GM19099 (cell line): ENCODE measurements around the gene ADCY6.

ENCODE experiments used
- POLR2A ChIP-seq: IDR thresholded peaks from 3 replicates; pipeline ENCODE4 v1.6.1; 2011; ENCODE audit warnings: low read depth; ENCODE audit not compliant: insufficient read length; ENCODE audit errors: extremely low read depth

ADCY6 gene

GRCh38 chr12:48818831-48819590 is 30.1 kb upstream of the ADCY6 start:
- TF ChIP-seq POLR2A: no peak

- TF ChIP-seq POLR2A: no peak
These were observed 29.3 kb upstream of the ADCY6 start, which contains the start of gene CACNB3 for GRCh38 chr12:48817873-48818830. Gene CACNB3, plus strand, starts transcription at chr12:48818496. Its CDS starts 434 bp downstream, at chr12:48818930.

- TF ChIP-seq POLR2A: no peak
These were observed 27.4 kb upstream of the ADCY6 start for GRCh38 chr12:48816143-48816854.

DNA sequence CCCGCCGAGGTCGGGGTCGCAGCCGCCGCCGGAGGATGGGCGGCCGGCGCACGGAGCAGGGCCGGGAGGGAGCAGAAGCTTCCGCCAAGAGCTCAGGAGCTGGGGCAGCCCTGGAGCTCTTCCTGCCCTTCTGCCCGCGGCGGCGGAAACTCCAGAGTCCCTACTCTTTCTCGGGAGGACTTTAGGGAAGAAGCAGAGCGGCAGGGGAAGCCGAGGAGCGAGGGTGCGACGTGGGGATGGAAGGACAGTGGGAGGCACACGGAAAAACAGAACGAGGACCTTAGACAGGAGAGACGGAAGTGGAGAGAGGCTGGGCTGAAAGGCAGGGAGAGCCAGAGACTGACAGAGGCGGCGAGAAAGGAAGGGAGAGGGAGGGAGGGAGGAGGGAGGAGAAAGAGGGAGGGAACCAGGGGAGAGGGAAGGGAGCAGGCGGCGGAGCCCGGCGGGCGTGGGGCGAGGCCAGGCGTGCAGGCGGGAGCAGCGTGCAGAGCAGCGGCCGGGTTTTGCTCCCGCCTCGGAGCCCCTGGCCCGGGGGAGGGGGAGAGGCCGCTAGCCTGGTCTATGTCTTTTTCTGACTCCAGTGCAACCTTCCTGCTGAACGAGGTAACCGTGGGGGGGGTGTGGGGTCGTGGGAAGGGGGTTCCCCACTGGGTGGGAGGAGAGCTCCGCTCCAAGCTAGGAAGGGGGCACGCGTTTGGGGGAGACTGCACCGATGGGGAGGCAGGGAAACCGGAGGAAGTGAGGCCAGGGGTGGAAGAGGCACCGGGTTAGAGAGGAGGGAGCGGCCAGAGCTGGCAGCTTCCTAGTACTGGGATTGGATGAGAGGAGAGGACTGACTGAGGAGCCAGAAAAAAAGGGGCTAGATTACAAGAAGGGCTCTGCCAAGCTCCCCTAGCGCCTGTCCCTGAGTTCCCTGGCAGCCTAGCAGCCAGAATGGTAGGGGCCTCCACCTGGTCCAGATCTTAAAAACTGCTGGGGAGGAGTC is 26.5 kb upstream of the ADCY6 start:
- TF ChIP-seq POLR2A: no peak

- TF ChIP-seq POLR2A: peak; percentile 59
These were observed 25.6 kb upstream of the ADCY6 start for GRCh38 chr12:48814262-48815125.

DNA sequence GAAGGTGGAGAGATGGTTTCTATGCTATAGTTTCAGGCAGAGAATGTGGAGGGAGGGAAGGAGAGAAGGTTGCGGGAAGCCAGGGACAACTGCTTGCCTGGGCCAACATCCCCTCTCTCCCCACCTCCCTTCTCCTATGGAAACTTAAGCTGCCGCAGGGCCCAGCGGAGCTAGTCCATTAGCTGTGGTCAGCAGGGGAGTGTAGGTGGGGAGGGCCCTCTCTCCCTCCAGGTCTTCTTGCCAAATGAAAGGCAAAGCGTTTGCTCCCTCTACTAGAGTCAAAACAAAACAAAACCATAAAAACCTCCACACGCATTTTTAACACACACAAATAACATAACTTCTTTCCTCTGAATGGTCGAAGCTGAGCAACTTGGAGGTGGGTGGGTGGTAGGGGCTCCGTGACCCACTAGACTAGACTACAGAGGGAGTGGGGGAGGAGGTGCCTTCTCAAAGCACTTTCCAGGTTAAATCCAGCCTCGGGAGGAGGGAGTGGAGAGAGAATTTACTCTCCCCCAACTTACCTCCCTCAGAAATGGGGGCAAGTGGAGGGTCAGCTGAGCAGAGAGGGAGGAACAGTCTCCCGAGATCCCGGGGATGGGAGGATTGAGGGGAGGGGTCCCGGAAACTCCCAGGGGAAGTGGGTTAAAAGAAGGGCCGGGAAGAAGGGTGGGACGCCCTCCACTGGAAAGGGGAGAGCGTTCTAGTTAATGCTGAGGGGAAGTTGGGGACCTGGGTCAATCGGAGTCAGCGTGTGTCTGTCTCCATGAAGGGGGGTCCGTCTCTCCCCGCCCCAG is 24.8 kb upstream of the ADCY6 start:
- TF ChIP-seq POLR2A: no peak

GRCh38 chr12:48812389-48812788 is 23.5 kb upstream of the ADCY6 start:
- TF ChIP-seq POLR2A: no peak

DNA sequence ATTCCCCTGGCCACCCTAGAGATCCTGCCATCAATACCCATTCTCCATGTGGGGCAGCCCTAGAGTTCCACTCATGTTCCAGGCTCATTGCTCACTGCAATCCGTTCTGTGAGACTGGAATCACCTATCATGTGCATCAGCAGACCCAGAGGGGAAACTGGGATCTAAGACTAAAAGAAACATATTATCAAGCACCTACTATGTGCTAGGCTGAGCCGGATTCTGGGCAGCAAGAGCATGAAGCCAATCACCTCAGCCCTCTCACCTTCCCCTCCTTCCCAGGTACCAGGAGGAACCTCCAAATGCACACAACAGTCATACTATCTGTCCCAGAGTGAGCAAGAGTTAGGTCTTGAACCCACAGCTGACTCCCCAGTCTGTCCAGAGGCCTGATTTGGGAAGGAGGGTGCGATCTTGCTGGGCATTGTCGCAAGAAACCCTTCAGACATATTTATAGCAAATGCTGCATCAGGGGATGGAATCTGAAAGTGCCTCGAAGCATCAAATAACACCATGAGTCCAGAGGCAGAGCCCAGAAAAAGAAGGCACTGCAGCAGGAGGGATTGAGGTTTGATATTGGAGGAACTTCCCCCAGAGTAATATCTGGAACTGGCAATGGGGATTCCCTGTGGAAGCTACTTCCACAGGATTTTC is 22.7 kb upstream of the ADCY6 start:
- TF ChIP-seq POLR2A: no peak

- TF ChIP-seq POLR2A: no peak
These were observed 22.1 kb upstream of the ADCY6 start for GRCh38 chr12:48810903-48811431.

- no peak for TF ChIP-seq POLR2A
These were observed 19.1 kb upstream of the ADCY6 start for GRCh38 chr12:48807981-48808380.

GRCh38 chr12:48803675-48804074 is 14.8 kb upstream of the ADCY6 start:
- TF ChIP-seq POLR2A: no peak

GRCh38 chr12:48800971-48801370 is 12.1 kb upstream of the ADCY6 start:
- no peak for TF ChIP-seq POLR2A

- no peak for TF ChIP-seq POLR2A
These were observed 11.6 kb upstream of the ADCY6 start for GRCh38 chr12:48800457-48800856.
